ENCODE measurements around the gene TUBA4B.

Gene TUBA4B

GRCh38 chr2:219252900-219253752 lies at the start of gene TUBA4B:
Gene TUBA4B, plus strand, starts transcription at chr2:219253243. Its CDS starts 165 bp downstream, at chr2:219253408.
- H3K27me3 Mint-ChIP-seq, result no peaks in the 10 kb centered on the region
- H3K4me1 Mint-ChIP-seq (ENCODE audit: low read depth), result peaks cover 58% of the 10 kb centered on the region
- peak within 1 kb of the TSS; percentile 97 for H3K4me3 Mint-ChIP-seq
- no peaks in the 10 kb centered on the region for H3K9me3 Mint-ChIP-seq (ENCODE audit: low read depth)
- H3K36me3 Mint-ChIP-seq, result peaks cover 3% of the 10 kb centered on the region
- H3K27ac Mint-ChIP-seq, result peak within 1 kb of the TSS; percentile 95

- H3K27ac Mint-ChIP-seq, result peak overlapping the region; percentile 73
- peaks cover 44% of the 10 kb centered on the region for H3K4me1 Mint-ChIP-seq (ENCODE audit: low read depth)
- no peaks in the 10 kb centered on the region for H3K9me3 Mint-ChIP-seq (ENCODE audit: low read depth)
- H3K36me3 Mint-ChIP-seq, result peaks cover 4% of the 10 kb centered on the region
- no peak overlapping the region for H3K4me3 Mint-ChIP-seq
- no peaks in the 10 kb centered on the region for H3K27me3 Mint-ChIP-seq
Observed at GRCh38 chr2:219204425-219205164, 48.4 kb upstream of the TUBA4B start.

DNA sequence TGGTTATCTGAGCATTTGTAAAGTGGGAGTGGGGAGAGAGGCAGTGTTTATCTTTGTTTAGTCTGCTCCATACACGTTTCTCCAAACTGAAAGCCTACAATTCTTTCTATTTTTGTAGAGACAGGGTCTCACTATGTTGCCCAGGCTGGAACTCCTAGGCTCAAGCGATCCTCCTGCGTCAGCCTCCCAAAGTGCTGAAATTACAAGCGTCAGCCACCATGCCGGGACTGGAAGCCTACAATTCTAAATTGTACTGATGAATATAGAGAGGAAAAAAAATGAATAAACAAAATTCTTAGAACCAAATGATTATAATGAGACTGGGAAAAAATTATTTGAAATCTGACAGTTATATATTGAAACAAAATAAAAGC lies 47.9 kb upstream of the TUBA4B start:
- peaks cover 46% of the 10 kb centered on the region for H3K4me1 Mint-ChIP-seq (ENCODE audit: low read depth)
- H3K36me3 Mint-ChIP-seq, result peaks cover 4% of the 10 kb centered on the region
- no peaks in the 10 kb centered on the region for H3K27me3 Mint-ChIP-seq
- peak overlapping the region; percentile 94 for H3K4me3 Mint-ChIP-seq
- H3K9me3 Mint-ChIP-seq (ENCODE audit: low read depth), result no peaks in the 10 kb centered on the region
- peak overlapping the region; percentile 73 for H3K27ac Mint-ChIP-seq

DNA sequence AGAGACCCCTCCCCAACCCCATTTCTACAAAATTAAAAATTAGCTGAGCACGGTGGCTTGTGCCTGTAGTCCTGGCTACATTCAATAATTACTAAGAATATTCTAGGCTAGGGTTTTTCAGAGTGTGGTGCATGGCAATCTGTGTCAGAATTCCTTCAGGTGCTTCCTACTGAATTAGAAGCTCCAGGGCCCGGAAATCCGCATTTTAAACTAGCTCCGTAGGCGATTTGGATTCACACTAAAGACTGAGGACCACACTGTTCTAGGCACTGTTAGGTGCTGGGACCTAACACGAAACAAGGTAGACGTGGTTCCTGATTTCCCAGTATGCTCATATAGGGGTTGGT lies 47.1 kb upstream of the TUBA4B start:
- H3K36me3 Mint-ChIP-seq, result peaks cover 4% of the 10 kb centered on the region
- no peaks in the 10 kb centered on the region for H3K27me3 Mint-ChIP-seq
- H3K27ac Mint-ChIP-seq, result peak overlapping the region; percentile 96
- H3K4me3 Mint-ChIP-seq, result peak overlapping the region; percentile 94
- no peaks in the 10 kb centered on the region for H3K9me3 Mint-ChIP-seq (ENCODE audit: low read depth)
- peaks cover 45% of the 10 kb centered on the region for H3K4me1 Mint-ChIP-seq (ENCODE audit: low read depth)

- peak within 1 kb of the TSS; percentile 94 for H3K4me3 Mint-ChIP-seq
- peaks cover 49% of the 10 kb centered on the region for H3K4me1 Mint-ChIP-seq (ENCODE audit: low read depth)
- no peaks in the 10 kb centered on the region for H3K27me3 Mint-ChIP-seq
- no peaks in the 10 kb centered on the region for H3K9me3 Mint-ChIP-seq (ENCODE audit: low read depth)
- H3K36me3 Mint-ChIP-seq, result peaks cover 4% of the 10 kb centered on the region
- H3K27ac Mint-ChIP-seq, result peak within 1 kb of the TSS; percentile 96
Observed at GRCh38 chr2:219206328-219207133, 46.5 kb upstream of the TUBA4B start, which contains the start of gene ZFAND2B. Gene ZFAND2B, plus strand, starts transcription at chr2:219206782. Its CDS starts 206 bp downstream, at chr2:219206988.

- Mint-ChIP-seq H3K4me1 (ENCODE audit: low read depth) (peaks cover 49% of the 10 kb centered on the region), H3K9me3 (ENCODE audit: low read depth) (no peaks in the 10 kb centered on the region), H3K27me3 (no peaks in the 10 kb centered on the region), H3K36me3 (peaks cover 4% of the 10 kb centered on the region), H3K4me3 (peak overlapping the region; percentile 94), H3K27ac (peak overlapping the region; percentile 81)
Observed at GRCh38 chr2:219207134-219207883, 45.7 kb upstream of the TUBA4B start.

DNA sequence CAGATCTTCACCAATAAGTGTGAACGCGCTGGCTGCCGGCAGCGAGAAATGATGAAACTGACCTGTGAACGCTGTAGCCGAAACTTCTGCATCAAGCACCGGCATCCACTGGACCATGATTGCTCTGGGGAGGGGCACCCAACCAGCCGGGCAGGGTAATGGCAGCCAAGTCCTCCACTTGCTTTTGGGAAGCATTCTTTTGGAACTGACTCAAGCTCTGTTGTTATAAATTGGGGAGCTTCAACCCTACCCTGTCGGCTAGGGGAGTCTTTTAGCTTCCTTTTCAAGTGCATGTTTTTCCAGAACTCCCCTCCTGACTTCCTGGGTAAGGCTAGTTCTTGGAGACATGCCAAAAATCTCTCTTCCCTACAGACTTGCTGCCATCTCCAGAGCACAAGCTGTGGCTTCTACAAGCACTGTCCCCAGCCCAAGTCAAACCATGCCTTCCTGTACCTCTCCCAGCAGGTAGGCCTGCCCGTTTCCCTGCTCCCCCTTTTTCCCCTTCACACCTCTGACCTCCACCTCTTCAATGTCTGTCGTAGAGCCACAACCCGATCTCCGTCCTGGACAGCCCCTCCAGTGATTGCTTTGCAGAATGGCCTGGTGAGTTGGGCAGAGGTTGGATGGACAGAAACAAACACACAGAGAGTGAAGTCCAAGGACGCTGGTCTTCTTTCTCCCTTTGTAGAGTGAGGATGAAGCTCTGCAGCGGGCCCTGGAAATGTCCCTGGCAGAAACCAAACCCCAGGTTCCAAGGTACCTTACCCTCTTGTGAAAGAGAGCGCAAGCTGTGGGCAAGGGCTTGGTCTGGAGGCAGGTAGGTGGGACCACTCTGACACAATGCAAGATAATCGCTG lies 44.9 kb upstream of the TUBA4B start:
- Mint-ChIP-seq H3K9me3 (ENCODE audit: low read depth) (no peaks in the 10 kb centered on the region), H3K27me3 (no peaks in the 10 kb centered on the region), H3K36me3 (peaks cover 4% of the 10 kb centered on the region), H3K4me3 (peak overlapping the region; percentile 94), H3K4me1 (ENCODE audit: low read depth) (peaks cover 49% of the 10 kb centered on the region), H3K27ac (peak overlapping the region; percentile 88)

DNA sequence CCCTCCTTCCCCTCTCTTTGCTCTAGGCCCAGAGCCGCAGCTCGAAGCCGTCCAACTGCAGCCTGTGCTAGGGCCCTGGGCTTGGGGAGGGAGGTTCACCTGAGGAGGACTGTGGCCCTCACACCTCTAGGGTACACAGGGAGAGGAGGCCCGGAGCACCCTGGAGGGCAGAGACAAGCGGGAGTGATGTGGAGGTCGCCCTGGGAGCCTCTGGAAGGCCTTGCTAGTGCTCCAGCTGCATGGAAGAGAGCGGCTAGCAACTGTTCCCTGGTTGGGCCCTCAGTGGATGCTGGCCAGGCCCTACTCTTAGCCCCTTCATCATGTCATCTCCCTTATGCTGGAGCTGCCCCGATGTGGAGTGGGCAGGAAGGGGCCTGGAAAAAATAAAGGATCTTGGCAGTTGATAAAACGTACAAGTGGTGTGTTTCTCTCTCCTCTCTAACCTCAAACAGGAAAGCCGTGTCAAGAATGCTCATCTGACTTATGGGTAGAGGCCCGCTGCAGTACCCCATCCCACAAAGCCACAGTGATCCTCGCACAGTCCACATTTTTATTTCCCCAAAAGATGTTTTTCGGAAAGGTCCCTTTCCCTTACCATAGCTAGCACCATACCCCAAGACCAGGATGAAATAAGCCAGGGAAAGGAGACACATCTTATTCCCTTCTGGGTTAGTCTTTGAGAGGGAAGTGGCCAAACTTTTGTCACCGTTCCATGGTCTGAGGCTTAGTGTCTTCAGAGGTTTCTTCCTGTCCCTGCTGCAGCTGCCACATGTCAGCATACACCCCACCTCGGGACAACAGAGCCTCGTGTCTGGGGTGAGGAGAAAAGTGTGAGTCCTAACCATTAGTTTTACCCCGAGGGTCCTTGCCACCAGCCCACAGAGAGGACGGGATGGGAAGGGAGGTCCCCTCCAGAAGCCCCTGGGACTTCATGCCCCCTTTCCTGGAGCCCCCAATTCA lies 43.5 kb upstream of the TUBA4B start:
- H3K4me3 Mint-ChIP-seq, result peak overlapping the region; percentile 61

DNA sequence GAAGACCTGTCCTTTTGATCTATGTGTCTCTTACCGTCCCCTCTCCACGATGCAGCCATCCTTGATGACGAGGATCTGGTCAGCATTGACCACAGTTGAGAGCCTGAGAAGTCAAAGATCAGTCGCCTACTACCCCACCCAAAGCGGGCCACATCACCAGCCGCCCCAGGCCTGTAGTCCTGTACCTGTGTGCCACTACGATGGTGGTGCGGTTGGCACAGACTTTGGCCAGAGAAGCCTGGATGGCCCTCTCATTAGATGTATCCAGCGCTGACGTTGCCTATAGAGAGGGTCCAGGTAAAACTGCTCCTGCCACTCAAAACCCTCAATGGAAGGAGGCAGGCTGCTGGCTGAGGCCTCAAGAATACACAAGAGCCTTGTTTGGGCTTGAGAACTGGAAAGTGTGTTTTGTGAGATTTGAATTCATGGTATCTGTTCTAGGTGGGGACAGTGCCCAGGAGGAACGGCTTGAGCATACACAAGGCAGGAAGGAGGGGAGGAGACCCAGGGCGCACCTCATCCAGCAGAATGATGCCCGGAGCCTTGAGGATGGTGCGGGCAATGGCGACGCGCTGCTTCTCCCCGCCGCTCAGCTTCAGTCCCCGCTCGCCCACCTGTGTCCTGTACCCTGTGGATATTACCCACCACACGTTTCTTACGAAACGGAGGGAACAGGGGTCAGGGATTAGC lies 42.7 kb upstream of the TUBA4B start:
- Mint-ChIP-seq H3K9me3 (ENCODE audit: low read depth) (no peaks in the 10 kb centered on the region), H3K4me1 (ENCODE audit: low read depth) (peaks cover 47% of the 10 kb centered on the region), H3K36me3 (peaks cover 4% of the 10 kb centered on the region), H3K27ac (peak overlapping the region; percentile 83), H3K27me3 (no peaks in the 10 kb centered on the region), H3K4me3 (no peak overlapping the region)

More for the DNA sequence above, 43.5 kb upstream of the TUBA4B start:
- Mint-ChIP-seq H3K36me3 (peaks cover 4% of the 10 kb centered on the region), H3K27me3 (no peaks in the 10 kb centered on the region), H3K9me3 (ENCODE audit: low read depth) (no peaks in the 10 kb centered on the region), H3K4me1 (ENCODE audit: low read depth) (peaks cover 49% of the 10 kb centered on the region), H3K27ac (peak overlapping the region; percentile 88)

GRCh38 chr2:219210886-219211362 lies 42.1 kb upstream of the TUBA4B start:
- Mint-ChIP-seq H3K4me1 (ENCODE audit: low read depth) (peaks cover 46% of the 10 kb centered on the region), H3K4me3 (no peak overlapping the region), H3K27ac (peak overlapping the region; percentile 81), H3K36me3 (peaks cover 4% of the 10 kb centered on the region), H3K9me3 (ENCODE audit: low read depth) (no peaks in the 10 kb centered on the region), H3K27me3 (no peaks in the 10 kb centered on the region)

- Mint-ChIP-seq H3K4me1 (ENCODE audit: low read depth) (peaks cover 40% of the 10 kb centered on the region), H3K27ac (no peak overlapping the region), H3K9me3 (ENCODE audit: low read depth) (no peaks in the 10 kb centered on the region), H3K27me3 (no peaks in the 10 kb centered on the region), H3K36me3 (peaks cover 4% of the 10 kb centered on the region), H3K4me3 (no peak overlapping the region)
Observed at GRCh38 chr2:219213026-219213415, 40.0 kb upstream of the TUBA4B start.

DNA sequence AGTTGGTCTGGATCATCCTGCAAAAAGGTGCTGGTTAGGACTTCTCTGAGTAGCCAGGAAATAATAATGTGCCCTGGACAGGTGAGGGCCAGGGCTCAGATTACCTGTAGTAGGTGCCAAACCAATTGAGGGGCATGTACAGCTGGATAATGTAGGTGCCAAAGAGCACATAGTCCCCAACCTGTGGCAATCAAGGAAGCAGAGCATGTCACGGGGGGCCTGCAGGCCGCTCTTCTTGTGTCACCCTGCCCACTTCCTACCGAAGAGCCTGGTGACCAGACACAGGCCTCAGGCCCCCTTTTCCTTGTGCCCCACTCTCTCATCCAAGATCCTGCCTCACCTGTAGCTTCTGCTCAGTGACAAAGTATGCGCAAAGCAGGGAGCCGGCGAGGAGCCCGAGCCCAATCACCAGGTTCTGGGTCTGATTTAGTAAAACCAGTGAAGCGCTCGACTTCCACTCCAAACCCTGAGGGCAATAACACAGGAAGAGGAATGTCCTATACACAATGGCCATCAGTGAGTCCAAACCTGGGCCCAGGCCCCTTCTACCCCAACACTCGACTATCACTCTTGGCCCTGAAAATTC lies 39.5 kb upstream of the TUBA4B start:
- H3K4me1 Mint-ChIP-seq (ENCODE audit: low read depth), result peaks cover 36% of the 10 kb centered on the region
- H3K27me3 Mint-ChIP-seq, result no peaks in the 10 kb centered on the region
- peaks cover 4% of the 10 kb centered on the region for H3K36me3 Mint-ChIP-seq

More for the DNA sequence above, 39.5 kb upstream of the TUBA4B start:
- H3K27ac Mint-ChIP-seq, result no peak overlapping the region
- no peak overlapping the region for H3K4me3 Mint-ChIP-seq
- H3K9me3 Mint-ChIP-seq (ENCODE audit: low read depth), result no peaks in the 10 kb centered on the region

All from activated naive CD8-positive, alpha-beta T cell (primary cell).